SK-N-MC (cell line): ENCODE data around the gene CRTC1.
A peak's percentile ranks its signal among the peaks of the same experiment; 100 is the strongest.

Experiments
- DNase-seq: peaks from one replicate; pipeline ENCODE4 v3.0.0-alpha.2; 2011; ENCODE audit warnings: low read depth, low spot score
- H3K27ac ChIP-seq: fragments of 200-600 bp; sonication (generic); 2 replicates; pipeline ENCODE4 v1.5.1; 2016; ENCODE audit warnings: mixed run types
- H3K36me3 ChIP-seq: fragments of 200-600 bp; sonication (generic); 2 replicates; pipeline ENCODE4 v1.6.1; 2017; ENCODE audit warnings: antibody characterized with exemption, low read length, mixed read lengths; ENCODE audit not compliant: insufficient read depth
- H3K4me3 ChIP-seq: fragments of 200-600 bp; sonication (generic); 2 replicates; pipeline ENCODE4 v1.5.1; 2016
- H3K9ac ChIP-seq: fragments of 200-600 bp; sonication (generic); 2 replicates; pipeline ENCODE4 v1.8.0; 2017; ENCODE audit warnings: mixed run types, mixed read lengths; ENCODE audit not compliant: insufficient read length
- H3K9me3 ChIP-seq: fragments of 200-600 bp; sonication (generic); 2 replicates; pipeline ENCODE4 v1.6.1; 2017; ENCODE audit warnings: low read depth, mild to moderate bottlenecking, antibody characterized with exemption, low read length, moderate library complexity, mixed read lengths
- EZH2 ChIP-seq: fragments of 200-600 bp; sonication (generic); IDR thresholded peaks from one replicate; pipeline ENCODE4 v1.6.1; 2017; ENCODE audit warnings: antibody characterized with exemption
- FOXP2 ChIP-seq: optimal IDR thresholded peaks from 2 replicates; pipeline ENCODE3; 2011; ENCODE audit warnings: mild to moderate bottlenecking, moderate library complexity; ENCODE audit not compliant: insufficient read depth; ENCODE audit errors: extremely low read length, control extremely low read depth
- POLR2AphosphoS5 ChIP-seq: IDR thresholded peaks from 2 replicates; pipeline ENCODE4 v1.6.1; 2012; ENCODE audit warnings: mild to moderate bottlenecking, low read depth, low read length, borderline replicate concordance

The CRTC1 gene

DNA sequence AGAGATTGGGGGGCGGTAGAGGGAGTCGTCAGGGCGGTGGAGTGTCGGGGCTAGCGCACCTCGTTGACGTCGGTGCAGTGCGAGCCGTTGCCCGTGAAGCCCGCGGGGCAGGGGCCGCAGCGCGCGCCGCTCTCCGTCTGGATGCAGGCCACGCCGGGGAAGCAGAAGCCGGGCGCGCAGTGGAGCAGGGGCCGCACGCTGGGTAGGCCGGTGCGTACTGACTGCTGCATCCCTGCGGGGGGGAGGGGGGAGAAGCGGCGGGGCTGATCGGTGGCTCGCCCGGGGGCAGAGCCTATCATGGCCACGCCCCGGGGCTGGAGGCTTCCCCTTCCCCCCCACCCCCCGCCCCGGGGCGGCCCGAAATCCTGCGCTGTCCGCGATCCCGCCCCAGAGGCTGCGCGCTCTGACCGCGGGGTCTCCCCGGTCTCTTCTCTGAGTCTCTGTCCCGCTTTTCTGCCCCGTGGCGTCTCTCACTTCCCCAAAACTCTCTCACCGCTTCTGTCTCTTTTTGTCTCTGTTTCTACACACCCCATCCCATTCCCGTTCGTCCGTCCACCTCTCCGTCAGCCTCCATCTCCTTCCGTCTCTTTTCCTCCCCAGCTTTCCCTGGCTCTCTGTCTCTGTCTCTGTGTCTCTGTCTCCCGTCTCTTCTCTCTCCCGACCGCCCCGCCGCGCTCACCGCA, 106.5 kb downstream of the CRTC1 start:
- no peak overlapping the region for H3K27ac ChIP-seq
- no peaks in the 10 kb centered on the region for H3K36me3 ChIP-seq
- no peak for TF ChIP-seq POLR2AphosphoS5
- TF ChIP-seq FOXP2, result no peak
- TF ChIP-seq EZH2, result no peak
- peak overlapping the region; percentile 63 for H3K4me3 ChIP-seq
- no peak overlapping the region for H3K9ac ChIP-seq
- no peak for DNase-seq
- no peaks in the 10 kb centered on the region for H3K9me3 ChIP-seq

DNA sequence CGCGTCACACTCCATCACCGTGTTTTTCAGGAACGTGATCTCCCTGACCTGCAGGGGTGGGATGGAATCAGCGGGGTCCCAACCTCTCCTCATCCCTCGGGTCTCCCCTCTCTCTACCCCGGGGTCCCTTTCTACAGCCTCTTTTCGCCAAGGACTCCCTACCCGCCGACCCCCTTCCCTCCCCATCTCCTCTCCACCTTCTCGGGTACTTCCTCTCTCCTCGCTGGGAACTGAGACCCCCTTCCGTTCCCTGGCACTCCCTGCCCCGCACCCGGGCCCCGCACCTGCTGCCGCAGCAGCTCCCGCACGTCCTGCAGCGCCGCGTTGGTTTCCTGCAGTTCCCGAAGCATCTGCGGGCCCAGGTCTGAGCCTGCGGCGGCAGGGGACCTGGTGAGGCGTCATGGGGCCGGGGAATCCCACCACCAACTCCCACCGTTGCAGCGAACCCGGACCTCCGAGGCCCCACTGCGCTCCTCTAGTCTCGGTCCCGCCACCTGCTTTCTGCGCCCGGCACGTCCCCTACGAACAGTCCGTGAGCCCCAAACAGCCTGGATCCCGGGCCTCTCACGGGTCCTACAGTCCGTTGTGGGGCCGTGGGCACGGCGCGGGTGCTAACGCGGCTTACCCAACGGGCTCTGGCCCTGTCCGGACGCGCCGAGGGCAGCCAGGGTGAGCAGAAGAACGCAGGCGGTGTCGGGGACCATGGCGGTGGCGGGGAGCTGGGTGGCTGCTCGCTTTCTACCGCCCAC, 107.3 kb downstream of the CRTC1 start, which contains the start of gene COMP:
TSS of gene COMP (minus strand) at position 740 of the 749 bp plus-strand sequence. CDS start at position 704, 36 bp downstream.
- Histone ChIP-seq H3K4me3 (peak within 1 kb of the TSS; percentile 63), H3K9ac (no peak within 1 kb of the TSS)
- no peak for DNase-seq

DNA sequence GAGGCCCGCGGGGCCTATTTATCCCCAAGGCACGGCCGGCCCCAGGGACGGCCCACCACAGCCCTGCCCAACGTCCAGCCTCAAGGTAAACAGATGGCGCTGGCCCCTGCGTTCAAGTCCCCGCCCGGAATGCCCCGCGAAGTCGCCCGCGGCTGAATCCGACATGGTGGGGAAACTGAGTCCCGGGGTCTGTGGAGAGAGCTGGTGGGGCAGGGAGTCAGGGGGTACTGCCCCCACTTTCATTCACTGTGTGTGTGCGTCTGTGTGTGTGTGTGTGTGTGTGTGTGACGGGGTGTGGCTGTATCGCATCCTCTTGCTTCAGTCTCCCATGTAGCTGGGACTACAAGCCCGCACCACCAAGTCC, 107.8 kb downstream of the CRTC1 start:
- no peak for DNase-seq
- Histone ChIP-seq H3K27ac (no peak overlapping the region), H3K36me3 (no peaks in the 10 kb centered on the region), H3K9me3 (no peaks in the 10 kb centered on the region), H3K4me3 (no peak overlapping the region), H3K9ac (no peak overlapping the region)
- TF ChIP-seq POLR2AphosphoS5 (no peak), EZH2 (no peak), FOXP2 (no peak)

More for the DNA sequence above, 107.3 kb downstream of the CRTC1 start, which contains the start of gene COMP:
- H3K27ac ChIP-seq, result no peak within 1 kb of the TSS
- no peak for TF ChIP-seq POLR2AphosphoS5
- TF ChIP-seq EZH2, result peak; percentile 88
- no peak for TF ChIP-seq FOXP2
- H3K9me3 ChIP-seq, result no peaks in the 10 kb centered on the region
- no peaks in the 10 kb centered on the region for H3K36me3 ChIP-seq

DNA sequence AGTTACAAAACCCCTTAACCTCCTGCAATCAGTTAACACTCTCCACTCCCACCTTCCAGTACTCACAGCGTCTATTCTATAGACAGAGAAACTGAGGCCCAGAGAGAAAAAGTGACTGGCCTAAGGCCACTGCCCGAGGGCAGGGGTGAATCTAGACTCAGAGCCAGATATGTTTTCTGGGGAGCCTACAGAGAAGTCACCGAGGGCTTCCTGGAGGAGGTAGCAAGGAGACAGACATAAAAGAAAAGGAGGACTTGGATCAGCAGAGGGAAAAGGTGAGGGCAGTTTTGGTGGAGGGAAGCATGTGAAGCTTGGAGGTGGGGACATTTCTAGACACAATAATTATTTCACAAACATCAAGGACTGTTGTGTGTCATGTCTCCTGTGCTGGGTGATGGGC, 109.2 kb downstream of the CRTC1 start:
- no peak overlapping the region for H3K4me3 ChIP-seq
- no peak for TF ChIP-seq POLR2AphosphoS5
- TF ChIP-seq EZH2, result no peak
- TF ChIP-seq FOXP2, result no peak
- no peak for DNase-seq
- no peaks in the 10 kb centered on the region for H3K36me3 ChIP-seq
- no peaks in the 10 kb centered on the region for H3K9me3 ChIP-seq
- H3K9ac ChIP-seq, result no peak overlapping the region
- no peak overlapping the region for H3K27ac ChIP-seq

DNA sequence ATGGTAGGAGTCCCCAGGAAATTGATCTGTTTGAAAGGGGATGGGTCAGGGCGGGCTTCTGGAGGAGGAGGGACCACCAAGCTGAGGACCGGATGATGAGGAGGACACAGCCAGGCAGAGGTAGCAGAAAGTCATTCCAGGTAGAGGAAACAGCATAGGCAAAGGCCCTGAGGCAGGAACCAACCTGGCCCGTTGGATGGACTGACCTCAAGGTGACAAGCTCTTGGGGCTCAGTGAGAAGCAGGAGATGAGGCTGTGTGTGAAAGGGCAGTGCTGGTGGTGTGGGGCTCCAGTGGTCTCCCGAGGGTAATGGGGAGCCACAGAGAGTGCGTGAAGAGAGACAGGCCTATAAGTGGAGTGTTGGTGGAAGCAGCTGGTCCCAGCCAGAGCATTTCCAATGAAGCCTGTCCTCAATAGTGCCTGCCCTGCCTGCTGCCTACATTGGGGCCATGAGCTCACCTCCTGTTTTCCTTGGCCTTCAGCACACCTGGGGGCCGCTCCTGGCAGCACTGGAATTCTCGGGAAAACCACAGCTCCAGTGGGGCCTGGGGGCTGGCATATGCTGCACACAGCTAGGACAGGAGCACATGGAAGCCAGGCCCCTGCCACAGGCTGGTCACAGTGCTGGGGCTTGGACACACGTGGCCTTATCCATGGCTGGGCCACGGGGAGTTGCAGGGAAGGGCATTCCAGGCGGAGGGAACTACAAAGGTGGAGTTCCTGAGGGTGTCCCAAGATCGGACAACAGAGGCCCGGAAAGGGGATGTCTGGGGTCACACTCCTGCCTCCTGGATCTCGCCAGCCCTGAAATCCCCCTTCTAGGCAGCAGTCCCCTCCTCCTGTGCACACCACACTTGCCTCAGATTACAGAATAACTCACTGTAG, 109.9 kb downstream of the CRTC1 start:
- TF ChIP-seq POLR2AphosphoS5, result no peak
- TF ChIP-seq FOXP2, result no peak
- TF ChIP-seq EZH2, result no peak
- no peak overlapping the region for H3K9ac ChIP-seq
- H3K9me3 ChIP-seq, result no peaks in the 10 kb centered on the region
- H3K4me3 ChIP-seq, result no peak overlapping the region
- DNase-seq, result no peak
- H3K27ac ChIP-seq, result no peak overlapping the region
- H3K36me3 ChIP-seq, result no peaks in the 10 kb centered on the region

DNA sequence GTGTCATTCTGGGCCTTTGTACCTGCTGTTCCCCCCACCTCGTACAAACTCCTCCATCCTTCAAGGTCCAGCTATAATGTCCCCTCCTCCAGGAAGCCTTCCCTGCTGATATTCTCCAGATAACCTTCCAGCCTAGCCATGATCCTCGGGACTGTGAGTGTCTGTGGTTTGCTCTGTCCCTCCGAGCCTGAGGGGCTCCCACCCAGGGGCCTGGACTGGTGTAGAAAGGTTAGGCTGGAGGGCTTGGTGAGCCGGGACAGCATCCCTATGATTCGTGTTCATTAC, 110.5 kb downstream of the CRTC1 start:
- Histone ChIP-seq H3K36me3 (no peaks in the 10 kb centered on the region), H3K9ac (no peak overlapping the region)
- no peak for DNase-seq

DNA sequence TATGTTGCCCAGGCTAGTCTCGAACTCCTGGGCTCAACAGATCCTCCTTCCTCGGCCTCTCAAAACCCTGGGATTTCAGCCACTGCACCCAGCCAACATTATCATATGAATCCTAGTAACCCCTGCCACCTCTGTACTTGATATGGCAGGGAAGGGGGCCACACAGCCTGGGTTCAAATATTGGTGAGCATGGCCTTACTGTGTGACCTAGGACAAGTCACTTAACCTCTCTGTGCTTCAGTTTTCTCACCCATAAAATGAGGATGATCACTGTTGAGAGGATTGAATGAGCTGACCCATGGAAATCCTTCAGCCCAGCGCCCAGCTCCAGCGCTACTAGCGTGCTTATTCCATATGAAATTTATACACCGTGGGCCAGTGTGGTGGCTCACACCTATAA, 111.2 kb downstream of the CRTC1 start:
- no peak overlapping the region for H3K27ac ChIP-seq
- no peak for TF ChIP-seq EZH2
- TF ChIP-seq POLR2AphosphoS5, result no peak
- no peak for TF ChIP-seq FOXP2
- no peaks in the 10 kb centered on the region for H3K9me3 ChIP-seq
- DNase-seq, result no peak
- no peak overlapping the region for H3K4me3 ChIP-seq
- H3K9ac ChIP-seq, result no peak overlapping the region
- no peaks in the 10 kb centered on the region for H3K36me3 ChIP-seq

More for the DNA sequence above, 110.5 kb downstream of the CRTC1 start:
- Histone ChIP-seq H3K9me3 (no peaks in the 10 kb centered on the region), H3K4me3 (no peak overlapping the region), H3K27ac (no peak overlapping the region)
- no peak for TF ChIP-seq POLR2AphosphoS5
- no peak for TF ChIP-seq EZH2
- no peak for TF ChIP-seq FOXP2

DNA sequence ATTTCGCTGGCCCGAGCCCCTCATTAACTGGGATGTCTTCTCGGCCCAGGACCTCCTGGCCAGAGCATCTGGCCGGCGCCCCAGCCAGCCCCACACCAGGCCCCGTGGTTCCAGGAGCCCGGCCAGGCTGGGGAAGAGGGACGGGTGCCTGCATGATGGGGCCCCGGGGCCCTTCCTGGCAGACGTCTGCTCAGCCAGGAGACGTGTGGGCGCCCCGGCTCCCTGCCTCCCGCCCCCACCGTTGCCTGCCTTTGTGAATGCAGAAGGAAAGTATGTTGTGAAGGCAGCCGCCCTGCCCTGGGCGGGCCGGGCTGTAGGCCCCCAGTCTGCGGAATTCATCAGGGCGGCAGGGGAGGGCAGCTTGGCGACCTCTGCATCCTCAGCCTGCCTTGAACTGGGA, 112.1 kb downstream of the CRTC1 start:
- Histone ChIP-seq H3K36me3 (no peaks in the 10 kb centered on the region), H3K4me3 (no peak overlapping the region), H3K9ac (no peak overlapping the region), H3K9me3 (no peaks in the 10 kb centered on the region), H3K27ac (no peak overlapping the region)
- TF ChIP-seq FOXP2, result no peak
- no peak for TF ChIP-seq EZH2
- no peak for TF ChIP-seq POLR2AphosphoS5
- no peak for DNase-seq
